ENCODE data around the gene KIAA0232.
"Not testable (repeated sequence)": the region's sequence is repeated elsewhere in the genome, so short reads cannot be mapped to it uniquely, and the experiment has no call there.

Gene KIAA0232

DNA sequence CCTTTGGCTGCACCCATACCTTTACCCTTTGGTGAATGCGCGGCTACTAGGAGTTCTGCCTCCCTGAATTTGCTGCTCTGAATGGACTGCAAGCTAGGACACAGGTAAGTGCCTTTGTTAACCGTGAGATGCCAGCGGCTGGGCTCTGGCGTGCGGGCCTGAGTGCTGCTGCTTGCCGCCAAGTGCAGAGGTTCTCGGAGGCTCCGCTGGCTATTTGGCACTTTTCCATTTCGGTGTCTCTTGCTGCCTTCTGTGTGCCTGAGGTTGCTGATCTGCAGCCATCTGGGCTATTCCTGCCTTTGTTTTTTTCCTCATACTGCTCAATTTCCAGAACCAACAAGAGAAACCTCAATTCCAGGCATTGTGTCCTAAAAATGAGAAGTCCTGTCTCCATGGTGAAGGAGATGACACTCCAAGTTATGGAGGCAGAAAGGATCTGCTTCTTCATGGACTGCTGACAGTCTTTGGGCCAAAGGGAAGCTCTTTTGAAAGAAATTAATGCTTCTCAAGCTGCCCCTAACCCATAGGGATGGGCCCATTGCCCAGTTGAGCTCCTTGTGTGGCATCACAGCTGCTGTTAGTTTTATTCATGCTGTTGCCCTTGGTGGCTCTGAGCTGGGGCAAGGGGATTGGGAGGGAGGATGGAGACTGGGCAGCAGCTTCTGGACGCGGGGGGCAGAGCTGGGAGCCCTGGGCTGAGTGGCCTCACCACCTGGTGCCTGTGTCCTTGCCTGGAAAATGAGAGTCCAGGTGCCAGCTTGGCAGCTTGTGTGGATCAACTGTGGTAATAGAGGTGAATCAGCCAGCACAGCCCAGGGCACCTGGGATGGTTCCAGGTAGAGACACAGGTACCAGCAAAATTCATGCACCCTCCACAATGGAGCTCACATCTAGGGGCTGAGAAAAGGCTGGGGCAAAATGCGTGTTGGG lies 123.3 kb downstream of the KIAA0232 start:
- FAIRE-seq, result no peak

DNA sequence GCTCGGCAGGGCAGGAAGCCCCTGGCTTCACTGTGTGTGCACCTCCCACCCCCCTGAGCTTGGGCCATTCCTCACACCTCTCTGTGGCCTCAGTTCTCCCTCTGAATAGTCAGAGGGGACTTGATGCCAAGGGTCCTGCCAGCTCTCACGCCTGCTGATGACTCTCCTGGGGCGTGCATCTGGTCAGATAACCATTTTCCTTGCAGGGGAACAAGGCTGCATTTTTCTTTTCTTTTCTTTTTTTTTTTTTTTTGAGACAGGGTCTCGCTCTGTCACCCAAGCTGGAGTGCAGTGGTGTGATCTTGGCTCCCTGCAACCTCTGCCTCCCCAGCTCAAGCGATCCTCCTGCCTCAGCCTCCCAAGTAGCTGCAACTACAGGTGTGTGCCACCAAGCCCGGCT lies 124.0 kb downstream of the KIAA0232 start:
- FAIRE-seq, result not testable (repeated sequence)

DNA sequence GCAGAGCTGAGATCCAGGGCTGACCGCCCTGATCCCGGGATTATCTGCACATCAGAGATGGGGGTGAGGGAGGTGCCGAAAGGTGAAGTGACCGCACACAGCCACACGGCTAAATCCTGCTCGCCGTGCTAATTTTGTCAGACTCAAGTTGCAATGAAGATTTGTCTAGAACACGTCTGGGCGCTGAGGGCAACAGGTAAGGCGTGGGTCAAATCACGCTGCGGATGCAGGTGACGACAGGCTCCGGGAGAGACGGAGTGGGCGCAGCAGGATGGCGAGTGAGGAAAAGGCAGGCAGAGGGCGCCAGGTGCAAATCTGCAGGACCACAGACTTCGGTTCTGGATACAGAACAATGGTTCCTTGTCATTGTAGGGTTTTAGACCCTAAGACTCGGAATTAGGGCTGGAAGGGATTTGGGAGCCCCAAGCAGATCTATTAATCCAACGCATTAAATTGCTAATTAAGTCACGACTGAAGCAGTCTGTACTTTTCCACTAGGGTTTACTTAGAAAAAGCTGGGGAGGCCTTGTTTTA lies 125.2 kb downstream of the KIAA0232 start:
- FAIRE-seq, result no peak

DNA sequence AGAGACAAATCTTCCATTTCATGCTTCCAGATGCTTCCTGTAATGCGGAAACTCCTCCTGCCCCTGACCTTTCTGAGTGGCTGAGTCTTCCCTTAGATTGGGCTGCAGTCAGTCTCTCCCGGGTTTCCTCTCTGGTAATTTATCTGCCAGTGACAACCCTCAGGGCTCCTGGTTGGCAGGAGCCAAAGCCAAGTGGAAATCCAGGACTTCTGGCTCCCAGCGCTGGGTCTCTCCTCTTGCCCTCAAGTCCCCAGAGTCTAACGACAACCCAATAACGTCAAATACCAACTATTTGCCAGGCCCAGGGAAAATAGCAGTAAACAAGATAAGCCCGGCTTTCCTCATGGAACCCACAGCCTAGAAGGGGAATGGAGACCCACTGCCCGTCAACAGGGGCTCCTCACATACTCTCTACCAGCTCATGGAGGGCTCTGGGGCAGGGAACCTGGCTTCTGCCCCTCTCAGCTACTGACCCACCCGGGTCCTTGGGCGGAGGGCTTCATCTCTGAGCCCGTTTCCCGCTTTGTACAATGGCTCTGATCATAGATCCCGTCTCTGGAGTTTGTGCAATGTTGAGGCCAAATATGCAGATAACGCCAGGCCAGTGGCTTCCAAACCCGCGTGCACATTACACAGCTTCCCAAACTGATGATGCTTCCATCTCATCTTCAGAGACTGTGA lies 126.0 kb downstream of the KIAA0232 start:
- FAIRE-seq, result no peak

DNA sequence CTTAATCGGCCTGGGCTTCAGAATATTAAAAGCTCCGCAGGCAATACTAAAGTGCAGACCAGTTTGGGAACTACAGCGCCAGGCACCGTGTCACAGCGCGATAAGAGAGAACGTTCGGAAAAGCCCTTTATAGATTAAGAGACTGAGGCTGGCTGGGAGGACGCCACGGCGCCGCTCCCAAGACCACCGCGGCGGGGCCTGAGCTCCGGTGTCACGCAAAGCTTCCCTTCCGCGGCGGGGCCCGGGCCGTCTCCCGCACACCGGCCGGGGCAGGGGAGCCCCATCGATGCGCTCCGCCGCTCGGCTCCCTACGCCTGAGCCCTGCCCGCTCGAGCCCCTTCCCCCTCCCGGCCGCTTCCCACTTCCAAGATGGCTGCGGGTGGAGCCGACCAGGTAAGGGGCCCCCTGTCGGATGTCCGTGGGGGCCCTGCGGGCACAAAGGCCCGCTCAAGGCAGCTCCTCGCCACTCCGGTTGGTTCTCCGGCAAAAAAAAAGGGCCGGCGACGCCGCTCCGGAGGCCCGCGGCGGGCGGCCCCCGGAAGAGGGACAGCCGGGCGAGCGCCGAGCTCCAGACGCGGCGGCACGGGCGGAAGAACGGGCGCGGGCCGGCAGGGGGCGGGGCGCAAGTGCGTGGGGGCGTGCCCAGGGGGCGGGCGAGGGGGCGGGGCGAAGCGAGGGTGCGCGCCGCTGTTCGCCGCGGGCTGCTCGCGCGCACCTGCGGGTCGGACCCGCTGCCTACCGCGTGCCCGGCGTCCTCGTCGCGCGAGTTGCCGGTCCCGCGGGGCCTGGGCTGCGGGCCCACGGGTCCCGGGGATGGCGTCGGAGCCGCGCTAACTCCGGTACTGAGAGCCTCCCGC lies 126.8 kb downstream of the KIAA0232 start, which contains the start of gene TBC1D14:
TBC1D14 (plus strand) TSS at position 714 of the 857 bp plus-strand sequence. CDS start 13,564 bp downstream, outside the sequence.
- no peak for FAIRE-seq

DNA sequence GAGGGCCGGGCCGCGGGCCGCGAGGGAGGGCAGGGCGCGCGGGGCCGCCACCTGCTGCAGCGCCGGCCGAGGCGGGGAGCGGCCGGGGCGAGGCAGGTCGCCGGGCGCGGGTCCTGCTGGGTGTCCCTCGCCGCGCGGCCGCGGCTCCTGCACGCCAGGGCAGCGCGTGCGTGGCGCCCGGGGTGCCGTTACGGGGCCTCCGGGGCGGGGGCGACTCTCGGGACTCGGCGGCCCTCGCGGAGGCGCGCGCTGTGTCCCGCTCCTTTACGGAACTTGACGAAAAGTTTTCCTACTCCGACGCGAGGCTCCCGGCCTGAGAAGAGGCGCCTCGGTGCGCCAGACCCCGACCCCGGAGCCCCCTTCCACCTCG lies 127.4 kb downstream of the KIAA0232 start:
- FAIRE-seq, result no peak

DNA sequence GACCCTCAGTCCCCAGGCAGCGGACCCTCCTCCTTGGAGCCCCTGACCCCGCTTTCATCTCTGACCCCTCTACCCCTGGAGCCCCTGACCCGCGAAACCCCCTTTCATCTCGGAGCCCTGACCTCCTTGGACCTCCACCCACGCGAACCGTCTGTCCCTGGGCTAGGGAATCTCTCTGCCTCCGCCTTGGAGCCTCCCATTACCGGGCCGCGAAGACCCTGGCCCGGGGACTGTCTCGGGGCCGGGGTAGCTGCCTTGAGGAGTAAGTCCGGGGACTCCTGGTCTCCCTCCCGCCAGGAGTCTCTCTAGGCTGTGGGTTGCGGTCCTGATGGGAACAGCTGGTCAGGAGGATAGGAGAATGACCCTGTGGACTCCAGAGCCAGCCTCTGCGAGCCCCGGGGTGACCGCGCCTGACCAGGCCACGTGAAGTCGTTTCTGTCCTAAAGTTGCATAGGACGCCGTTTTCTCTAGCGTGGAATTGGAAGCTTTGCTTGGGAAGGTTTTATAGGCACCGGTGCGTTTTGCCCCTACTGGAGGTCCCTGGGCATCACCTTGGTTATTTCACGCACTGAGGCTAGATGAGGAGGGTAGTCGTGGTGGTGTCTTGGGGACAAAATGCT lies 127.9 kb downstream of the KIAA0232 start:
- no peak for FAIRE-seq

DNA sequence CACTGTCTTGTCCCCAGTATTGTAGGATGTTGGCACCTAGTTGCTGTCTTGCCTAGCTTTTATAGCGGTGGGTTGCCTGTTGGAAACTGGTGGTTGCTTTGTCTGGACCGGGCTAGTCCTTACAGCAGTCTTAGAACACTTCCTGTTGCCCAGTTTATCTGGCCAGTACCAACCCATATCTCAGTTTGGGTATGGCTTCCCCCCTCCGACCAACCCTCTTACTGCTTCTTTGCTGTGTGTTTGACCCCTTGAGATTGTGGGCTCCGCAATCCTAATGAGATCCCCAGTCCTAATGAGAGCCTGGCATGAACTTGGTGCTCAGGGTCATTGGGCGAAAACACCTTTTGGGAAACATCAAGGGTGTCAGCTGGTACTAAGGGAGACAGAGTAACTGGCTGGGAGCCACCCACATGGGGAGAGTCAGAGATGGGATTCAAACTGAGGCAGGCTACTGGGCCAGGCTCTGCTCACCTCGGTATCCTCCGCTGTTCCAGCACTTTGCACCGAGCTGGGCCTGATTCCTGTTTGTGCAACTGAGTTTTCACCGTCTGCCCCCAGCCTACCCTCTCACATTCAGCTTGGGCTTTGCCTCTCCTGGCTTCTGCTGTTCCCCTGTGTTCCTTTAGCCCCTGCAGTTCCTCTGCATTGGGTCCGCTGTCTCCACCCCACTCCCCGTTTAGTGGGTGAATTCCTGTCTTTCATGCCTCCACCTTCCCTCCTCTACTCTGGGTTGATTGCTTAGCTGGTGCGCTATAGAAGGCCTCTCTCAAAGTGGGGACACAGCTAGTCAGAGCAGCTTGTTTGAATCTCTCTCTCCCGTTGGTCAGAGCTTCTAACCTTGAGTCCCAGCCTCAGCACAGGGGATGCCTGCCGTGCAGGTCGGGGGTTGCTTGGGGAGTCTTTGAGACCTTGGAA lies 128.7 kb downstream of the KIAA0232 start:
- no peak for FAIRE-seq

DNA sequence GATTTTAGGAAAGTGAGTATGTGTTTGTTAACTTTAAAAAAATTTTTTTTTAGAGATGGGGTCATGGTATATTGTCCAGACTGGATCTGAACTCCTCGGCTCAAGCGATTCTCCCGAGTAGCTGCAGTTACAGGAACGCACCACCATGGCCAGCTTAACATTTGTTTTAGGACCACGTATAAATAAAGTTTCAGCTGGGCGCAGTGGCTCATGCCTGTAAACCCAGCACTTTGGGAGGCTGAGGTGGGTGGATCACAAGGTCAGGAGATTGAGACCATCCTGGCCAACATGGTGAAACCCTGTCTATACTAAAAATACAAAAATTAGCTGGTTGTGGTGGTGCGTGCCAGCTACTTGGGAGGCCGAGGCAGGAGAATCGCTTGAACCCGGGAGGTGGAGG lies 129.4 kb downstream of the KIAA0232 start:
- not testable (repeated sequence) for FAIRE-seq

DNA sequence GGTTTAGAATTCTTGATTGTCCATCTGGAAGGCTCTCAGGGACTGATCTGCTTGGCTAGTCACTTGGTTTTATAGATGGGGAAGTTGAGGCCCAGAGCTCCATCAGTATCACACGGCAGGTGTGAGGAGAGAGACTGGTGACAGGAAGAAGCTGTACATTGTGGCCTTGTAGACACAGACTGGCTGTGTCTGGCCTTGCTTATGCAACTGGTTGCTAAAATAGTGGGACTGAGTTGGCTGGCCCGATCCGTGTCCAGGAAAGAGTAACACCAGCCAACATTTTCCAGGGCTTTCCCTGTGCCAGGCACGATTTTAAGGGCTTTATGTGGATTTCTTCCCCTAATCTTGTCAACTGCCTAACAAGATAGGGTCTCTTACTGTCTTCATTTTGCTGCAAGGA lies 129.9 kb downstream of the KIAA0232 start:
- no peak for FAIRE-seq

DNA sequence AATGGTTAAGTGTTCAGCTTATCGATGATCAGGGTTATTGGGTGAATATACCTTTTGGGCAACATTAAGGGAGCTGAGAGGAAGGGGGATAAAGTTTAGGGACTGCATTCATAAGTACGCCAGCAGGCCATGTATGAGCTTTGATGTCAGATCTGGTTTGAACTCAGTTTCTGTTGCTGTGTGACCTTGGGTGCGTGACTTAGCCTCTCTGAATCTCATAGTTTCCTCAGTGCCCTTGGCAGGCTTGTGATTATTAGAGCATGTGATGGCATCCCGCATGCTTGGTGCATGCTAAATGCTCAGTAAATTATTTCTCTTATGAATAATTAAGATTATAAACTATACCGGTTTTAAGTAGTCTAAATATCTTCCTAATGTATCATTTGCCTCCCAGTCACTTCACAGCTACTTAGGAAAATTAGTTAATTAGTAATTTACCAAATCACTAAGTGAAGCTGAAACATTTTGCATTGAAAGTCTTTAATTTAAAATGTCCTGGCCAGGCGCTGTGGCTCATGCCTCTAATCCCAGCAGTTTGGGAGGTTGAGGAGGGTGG lies 130.9 kb downstream of the KIAA0232 start:
- FAIRE-seq, result no peak

DNA sequence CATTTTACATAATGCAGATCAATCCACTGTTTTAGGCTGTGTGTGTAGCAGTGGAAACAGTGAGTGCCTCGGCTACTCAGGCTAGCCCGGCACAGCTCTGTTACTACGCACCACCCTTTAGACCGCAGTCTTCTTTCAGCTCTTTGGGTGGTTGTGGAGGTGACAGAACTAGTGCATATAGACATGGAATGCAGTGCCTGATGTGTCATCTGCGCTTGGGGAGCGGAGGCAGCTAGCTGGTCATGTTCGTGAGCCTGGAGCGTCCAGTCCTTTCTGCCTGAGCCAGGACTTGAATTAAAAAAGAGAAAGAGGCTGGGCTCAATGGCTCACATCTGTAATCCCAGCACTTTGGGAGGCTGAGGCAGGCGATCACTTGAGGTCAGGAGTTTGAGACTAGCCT lies 131.9 kb downstream of the KIAA0232 start:
- FAIRE-seq, result no peak

DNA sequence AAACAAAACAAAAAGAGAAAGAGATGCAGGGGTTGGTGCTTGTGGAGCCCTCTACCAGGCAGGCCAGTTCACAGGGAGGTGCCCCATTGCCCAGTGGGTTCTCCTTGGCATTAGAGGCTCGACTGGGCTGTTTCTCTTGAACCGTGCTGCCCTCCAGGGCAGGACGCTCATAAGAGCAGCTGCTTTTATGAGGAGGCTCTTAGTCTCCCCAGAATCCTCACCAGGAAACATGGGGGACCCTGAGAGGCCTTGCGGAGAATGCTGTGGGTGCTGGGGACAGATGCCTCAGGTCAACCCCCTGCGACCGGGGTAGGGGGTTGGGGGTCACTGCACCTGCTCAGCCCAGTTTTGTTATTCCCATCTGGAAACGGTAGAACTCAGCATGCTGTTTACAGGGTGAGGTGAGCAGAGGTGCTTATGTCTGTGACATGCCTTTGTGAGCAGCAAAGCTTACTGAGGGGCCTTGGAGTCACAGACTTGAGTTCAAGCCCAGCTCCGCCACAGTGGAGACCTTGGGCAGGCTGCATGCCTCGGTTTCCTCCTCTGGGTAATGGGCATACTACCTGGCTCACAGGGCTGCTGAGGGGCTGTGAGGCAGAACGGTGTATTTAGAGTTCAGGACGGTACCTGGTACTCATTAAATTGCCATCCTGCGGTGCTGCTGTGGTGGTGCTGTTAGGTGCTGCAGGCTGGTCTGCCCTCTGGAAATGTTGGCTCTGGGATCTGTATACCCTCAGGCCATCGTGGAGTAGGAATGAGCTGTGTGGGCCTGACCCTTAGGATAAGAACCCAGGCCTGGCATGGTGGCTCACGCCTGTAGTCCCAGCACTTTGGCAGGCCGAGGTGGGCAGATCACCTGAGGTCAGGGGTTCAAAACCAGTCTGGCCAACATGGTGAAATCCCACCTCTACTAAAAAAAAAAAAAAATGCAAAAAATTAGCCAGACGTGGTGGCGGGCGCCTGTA lies 132.8 kb downstream of the KIAA0232 start:
- FAIRE-seq, result no peak

DNA sequence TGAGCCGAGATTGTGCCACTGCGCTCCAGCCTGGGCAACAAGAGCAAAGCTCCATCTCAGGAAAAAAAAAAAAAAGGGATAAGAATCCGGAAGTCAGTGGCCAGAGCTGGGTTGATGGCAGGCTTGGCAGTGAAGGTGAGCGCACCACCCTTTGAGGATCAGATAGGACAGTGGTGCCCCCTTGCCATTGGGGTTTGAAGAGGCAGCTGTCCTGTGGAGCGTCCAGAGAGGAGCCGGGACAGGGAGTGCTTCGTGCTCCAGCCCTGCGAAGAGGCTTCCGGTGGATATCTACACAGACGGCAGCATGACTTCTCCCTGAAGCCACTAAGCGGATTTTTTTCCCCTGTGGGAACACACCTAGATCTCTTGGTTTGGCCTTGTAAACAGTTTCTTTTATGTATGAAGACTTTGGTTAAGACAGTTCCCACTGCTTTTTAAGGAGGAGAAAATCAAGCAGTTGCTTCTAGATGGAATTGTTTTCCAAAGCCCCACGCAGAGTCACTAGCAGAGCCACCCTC lies 133.6 kb downstream of the KIAA0232 start:
- no peak for FAIRE-seq

DNA sequence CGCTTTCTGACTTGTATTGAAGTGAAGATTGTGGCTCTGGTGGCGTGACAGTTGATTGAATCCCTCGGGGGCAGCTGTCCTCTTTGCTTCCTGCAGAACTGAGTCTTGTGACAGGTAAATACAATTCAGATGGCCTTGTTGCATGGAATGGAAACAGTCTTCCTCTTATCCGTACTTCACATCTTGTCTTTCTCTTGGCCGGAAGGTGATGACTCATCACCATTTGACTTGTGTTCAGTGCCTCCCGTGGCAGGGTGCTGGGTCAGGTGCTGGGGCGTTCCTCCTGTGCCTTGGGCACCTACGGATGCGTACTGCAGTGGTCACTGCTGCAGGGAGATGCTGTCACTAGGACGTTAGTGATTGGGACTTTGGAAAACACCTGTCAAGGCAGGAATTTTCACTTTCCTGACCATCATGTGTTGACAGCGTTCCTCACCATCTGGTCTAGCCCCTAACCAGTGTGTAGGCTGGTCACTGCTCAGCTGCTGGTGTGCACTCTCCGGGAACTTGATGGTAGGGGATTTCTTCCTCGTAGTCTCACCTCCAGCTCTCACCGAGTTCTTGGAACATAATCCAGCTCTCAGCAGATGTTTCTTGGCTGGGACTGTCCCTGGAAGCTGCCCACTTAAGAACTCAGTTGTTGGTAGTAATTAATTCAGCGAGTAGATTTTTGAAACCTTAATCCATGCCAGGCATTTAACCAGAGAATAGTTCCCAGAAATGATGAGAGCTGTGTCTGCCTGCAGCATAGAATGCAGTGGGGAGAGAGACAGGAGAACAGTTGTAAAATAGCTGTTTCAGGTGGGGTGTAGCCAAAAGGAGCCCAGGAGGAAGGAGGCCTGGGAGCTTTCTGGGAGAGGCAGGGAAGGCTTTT lies 134.3 kb downstream of the KIAA0232 start:
- no peak for FAIRE-seq

DNA sequence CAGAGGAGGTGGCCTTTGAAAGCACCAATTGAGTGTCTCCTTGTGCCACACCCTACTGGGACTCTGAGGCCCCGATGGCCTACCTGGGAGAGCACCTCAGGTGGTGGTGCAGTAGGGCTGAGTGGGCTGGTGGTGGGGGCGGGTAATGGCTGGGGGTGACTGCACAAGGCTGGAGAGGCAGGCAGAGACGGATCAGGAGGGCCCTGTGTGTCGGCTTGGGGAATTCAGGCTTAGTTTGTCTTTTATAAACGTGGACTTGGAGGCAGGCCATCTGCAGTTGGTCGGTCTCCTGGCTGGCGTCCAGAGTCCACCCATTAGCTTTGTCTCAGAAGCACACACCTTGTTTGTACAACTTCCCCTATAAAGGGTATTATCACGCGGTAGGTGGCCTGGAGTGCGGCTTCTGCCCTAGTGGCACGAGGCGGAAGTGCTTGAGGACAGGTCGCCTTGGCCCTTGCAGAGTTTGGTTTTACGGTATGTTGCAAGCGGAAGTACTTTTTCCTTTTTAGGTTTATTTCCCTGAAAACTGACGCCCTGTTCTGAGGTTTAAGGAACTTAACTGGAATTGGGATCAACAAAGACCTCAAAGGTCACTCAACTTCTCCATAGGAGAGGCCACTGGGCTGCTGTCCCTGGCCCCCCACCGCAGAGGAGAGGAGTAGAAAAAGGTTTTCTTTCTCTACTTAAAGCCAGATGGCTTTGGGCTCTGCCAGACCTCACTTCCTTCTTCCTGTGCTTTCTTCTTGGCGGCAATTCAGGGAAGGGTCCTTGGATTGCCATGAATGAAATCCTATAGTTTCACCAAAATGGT lies 135.1 kb downstream of the KIAA0232 start:
- FAIRE-seq, result no peak

DNA sequence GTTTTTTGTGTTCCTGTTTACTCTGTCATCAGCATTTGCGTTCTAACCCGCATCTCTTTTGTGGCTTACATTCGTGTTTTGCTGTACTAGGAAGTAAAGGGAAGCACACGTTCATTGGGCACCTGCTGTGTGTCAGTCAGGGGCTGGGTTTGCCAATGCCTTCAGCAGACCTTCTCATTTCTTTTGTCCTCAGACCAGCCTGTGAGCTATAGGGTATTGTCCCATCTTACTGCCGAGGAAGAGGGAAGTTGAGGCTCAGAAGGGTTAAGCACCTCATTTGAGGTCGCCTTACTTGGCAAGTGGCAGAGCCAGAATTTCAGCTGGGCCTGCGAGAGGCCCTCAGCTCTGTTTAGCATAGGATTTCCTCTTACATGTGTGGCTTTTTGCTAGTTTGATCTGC lies 135.8 kb downstream of the KIAA0232 start:
- FAIRE-seq, result no peak
